GM18519 (cell line): ENCODE data around the gene KCNG2.

Experiments used
- ATAC-seq: cut with Tn5 transposase; IDR thresholded peaks from one replicate; pipeline ENCODE4 v1.9.1; 2021; ENCODE audit warnings: mild to moderate bottlenecking, moderate library complexity; ENCODE audit not compliant: unreplicated experiment, low FRiP score

KCNG2 gene

GRCh38 chr18:79766308-79766707, 31.4 kb upstream of the KCNG2 start:
- ATAC-seq: no peak

- ATAC-seq: no peak
Measured at GRCh38 chr18:79768745-79769144, 29.0 kb upstream of the KCNG2 start.

GRCh38 chr18:79769698-79770500, 27.8 kb upstream of the KCNG2 start:
- no peak for ATAC-seq

GRCh38 chr18:79770501-79770815, 27.3 kb upstream of the KCNG2 start:
- no peak for ATAC-seq

- ATAC-seq: no peak
Measured at GRCh38 chr18:79770826-79771225, 26.9 kb upstream of the KCNG2 start.

GRCh38 chr18:79771446-79772107, 26.2 kb upstream of the KCNG2 start:
- no peak for ATAC-seq

GRCh38 chr18:79772108-79772864, 25.5 kb upstream of the KCNG2 start:
- no peak for ATAC-seq

- no peak for ATAC-seq
Measured at GRCh38 chr18:79772865-79773696, 24.7 kb upstream of the KCNG2 start.

- ATAC-seq: no peak
Measured at GRCh38 chr18:79774111-79774510, 23.6 kb upstream of the KCNG2 start.

- ATAC-seq: no peak
Measured at GRCh38 chr18:79775441-79776221, 22.1 kb upstream of the KCNG2 start.

GRCh38 chr18:79776674-79777073, 21.1 kb upstream of the KCNG2 start:
- no peak for ATAC-seq

- no peak for ATAC-seq
Measured at GRCh38 chr18:79778291-79778791, 19.4 kb upstream of the KCNG2 start.

- no peak for ATAC-seq
Measured at GRCh38 chr18:79779021-79779699, 18.6 kb upstream of the KCNG2 start.

GRCh38 chr18:79779700-79780190, 18.0 kb upstream of the KCNG2 start:
- ATAC-seq: no peak

- ATAC-seq: no peak
Measured at GRCh38 chr18:79780547-79780946, 17.2 kb upstream of the KCNG2 start.

- ATAC-seq: no peak
Measured at GRCh38 chr18:79781331-79781941, 16.3 kb upstream of the KCNG2 start.

GRCh38 chr18:79782566-79783308, 15.0 kb upstream of the KCNG2 start:
- ATAC-seq: no peak
